DOHH2 (cell line): ENCODE measurements around the gene NFIX.

ENCODE experiments used
- EZH2phosphoT487 ChIP-seq: fragments of 200-600 bp; sonication (generic); IDR thresholded peaks from 2 replicates; pipeline ENCODE4 v1.6.1; 2017; ENCODE audit warnings: borderline replicate concordance, mild to moderate bottlenecking, antibody characterized with exemption, low read length, moderate library complexity, mixed read lengths
- TF ChIP-seq, protein P1 (sequence below): fragments of 200-600 bp; sonication (generic); IDR thresholded peaks from one replicate; pipeline ENCODE4 v1.5.1; 2014; ENCODE audit warnings: antibody characterized with exemption, mild to moderate bottlenecking, low read depth, low read length; ENCODE audit not compliant: poor library complexity, severe bottlenecking

DNA sequence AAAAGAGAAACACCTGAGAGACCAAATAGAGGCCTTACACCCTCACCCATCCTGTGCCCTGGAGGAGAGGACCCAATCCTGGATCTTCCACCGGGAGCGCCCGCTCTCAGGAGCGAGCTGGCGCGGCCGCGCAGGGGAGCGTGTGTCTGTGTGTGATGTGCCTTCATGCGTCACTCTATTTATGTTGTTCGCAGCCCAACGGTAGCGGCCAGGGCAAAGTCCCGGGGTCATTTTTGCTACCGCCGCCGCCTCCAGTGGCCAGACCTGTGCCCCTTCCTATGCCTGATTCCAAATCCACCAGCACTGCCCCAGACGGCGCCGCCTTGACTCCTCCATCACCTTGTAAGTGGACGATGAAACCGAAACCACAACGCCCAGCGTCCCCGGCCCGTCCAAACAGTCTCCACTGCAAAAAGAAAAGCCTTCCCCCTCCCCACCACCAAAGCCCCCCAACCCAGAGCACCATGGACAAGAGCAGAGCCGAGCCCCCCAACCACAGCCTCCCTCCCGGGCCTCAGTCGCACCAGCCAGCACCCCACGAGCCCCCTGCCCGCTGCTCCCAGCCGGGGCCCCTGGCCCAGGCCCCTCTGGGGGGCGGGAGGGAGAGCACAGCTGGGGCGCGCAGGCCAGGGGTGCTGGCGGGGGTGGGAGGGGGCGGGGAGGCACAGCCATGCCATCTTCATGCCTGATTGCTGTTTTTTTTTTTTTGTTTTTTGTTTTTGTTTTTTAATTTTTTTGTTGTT is 92.7 kb downstream of the NFIX start:
- TF ChIP-seq, protein P1, sequence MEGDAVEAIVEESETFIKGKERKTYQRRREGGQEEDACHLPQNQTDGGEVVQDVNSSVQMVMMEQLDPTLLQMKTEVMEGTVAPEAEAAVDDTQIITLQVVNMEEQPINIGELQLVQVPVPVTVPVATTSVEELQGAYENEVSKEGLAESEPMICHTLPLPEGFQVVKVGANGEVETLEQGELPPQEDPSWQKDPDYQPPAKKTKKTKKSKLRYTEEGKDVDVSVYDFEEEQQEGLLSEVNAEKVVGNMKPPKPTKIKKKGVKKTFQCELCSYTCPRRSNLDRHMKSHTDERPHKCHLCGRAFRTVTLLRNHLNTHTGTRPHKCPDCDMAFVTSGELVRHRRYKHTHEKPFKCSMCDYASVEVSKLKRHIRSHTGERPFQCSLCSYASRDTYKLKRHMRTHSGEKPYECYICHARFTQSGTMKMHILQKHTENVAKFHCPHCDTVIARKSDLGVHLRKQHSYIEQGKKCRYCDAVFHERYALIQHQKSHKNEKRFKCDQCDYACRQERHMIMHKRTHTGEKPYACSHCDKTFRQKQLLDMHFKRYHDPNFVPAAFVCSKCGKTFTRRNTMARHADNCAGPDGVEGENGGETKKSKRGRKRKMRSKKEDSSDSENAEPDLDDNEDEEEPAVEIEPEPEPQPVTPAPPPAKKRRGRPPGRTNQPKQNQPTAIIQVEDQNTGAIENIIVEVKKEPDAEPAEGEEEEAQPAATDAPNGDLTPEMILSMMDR: no peak
- no peak for TF ChIP-seq EZH2phosphoT487
